ENCODE measurements around the gene CFAP410.

Gene CFAP410

DNA sequence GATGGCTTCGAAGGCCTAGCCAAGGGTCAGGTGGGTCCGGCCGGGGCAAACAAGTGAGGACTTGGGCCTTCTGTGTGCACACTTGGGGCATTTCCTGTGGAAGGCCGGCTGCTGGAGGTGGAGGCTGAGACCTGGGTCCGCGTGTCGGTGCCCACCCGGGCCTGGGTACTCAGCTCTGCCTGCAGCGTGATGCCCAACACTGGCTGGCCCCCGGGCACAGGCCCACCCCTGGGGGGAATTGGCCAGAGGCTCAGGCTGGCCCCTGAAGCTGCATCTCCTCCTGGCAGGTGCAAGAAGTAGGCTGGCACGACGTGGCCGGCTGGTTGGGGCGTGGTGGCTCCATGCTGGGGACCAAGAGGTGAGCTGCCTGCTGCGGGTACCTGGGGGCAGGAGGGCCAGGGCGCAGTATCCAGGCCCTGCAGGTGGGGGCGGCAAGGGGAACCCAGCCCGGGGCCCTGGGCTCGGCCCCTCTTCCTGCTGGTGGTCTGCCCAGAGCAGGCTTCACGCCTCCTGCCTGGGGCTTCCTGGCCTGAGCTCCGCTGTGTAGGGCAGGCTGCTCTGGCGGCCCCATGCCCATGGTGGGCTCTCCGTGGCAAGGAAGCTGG lies 17.2 kb downstream of the CFAP410 start (continued):
- TF ChIP-seq, protein P1, sequence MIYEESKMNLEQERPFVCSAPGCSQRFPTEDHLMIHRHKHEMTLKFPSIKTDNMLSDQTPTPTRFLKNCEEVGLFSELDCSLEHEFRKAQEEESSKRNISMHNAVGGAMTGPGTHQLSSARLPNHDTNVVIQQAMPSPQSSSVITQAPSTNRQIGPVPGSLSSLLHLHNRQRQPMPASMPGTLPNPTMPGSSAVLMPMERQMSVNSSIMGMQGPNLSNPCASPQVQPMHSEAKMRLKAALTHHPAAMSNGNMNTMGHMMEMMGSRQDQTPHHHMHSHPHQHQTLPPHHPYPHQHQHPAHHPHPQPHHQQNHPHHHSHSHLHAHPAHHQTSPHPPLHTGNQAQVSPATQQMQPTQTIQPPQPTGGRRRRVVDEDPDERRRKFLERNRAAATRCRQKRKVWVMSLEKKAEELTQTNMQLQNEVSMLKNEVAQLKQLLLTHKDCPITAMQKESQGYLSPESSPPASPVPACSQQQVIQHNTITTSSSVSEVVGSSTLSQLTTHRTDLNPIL (CRISPR knock-in tag; IDR thresholded peaks at IDR 0.05; ENCODE audit: low read depth), result no peak
- TF ChIP-seq ZNF8 (CRISPR knock-in tag; IDR thresholded peaks at IDR 0.05), result no peak
- TF ChIP-seq, protein P2, sequence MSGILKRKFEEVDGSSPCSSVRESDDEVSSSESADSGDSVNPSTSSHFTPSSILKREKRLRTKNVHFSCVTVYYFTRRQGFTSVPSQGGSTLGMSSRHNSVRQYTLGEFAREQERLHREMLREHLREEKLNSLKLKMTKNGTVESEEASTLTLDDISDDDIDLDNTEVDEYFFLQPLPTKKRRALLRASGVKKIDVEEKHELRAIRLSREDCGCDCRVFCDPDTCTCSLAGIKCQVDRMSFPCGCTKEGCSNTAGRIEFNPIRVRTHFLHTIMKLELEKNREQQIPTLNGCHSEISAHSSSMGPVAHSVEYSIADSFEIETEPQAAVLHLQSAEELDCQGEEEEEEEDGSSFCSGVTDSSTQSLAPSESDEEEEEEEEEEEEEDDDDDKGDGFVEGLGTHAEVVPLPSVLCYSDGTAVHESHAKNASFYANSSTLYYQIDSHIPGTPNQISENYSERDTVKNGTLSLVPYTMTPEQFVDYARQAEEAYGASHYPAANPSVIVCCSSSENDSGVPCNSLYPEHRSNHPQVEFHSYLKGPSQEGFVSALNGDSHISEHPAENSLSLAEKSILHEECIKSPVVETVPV (CRISPR knock-in tag; IDR thresholded peaks at IDR 0.05), result no peak

DNA sequence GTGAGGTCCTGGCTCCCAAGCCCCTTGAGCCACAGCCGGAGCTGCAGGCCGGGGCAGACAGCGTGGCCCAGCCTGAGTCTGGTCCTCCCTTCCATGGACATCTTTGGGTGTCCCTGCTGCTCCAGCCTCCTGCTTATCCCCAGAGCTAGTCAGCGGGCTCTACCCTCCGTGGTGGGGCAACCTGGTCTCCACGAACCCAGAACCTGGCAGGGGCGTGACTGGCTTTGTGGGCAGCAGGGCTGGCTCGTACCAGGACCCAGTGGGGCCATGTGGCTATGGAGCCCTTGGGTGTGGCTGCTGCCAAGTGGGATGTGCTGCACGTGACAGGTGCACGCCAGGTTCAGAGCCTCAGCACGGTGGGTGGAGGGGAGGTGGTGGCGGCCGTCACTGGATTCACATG lies 18.3 kb downstream of the CFAP410 start:
- no peak for ATAC-seq
- TF ChIP-seq ZNF70 (CRISPR knock-in tag; IDR thresholded peaks at IDR 0.05), result no peak
- no peak for TF ChIP-seq CSDC2 (CRISPR knock-in tag; IDR thresholded peaks at IDR 0.05)
- no peak for TF ChIP-seq ZFP3 (CRISPR knock-in tag; IDR thresholded peaks at IDR 0.05)
- no peak for TF ChIP-seq ZNF565 (CRISPR knock-in tag; conservative IDR thresholded peaks at IDR 0.05; ENCODE audit: low read depth)
- TF ChIP-seq, protein P1 (CRISPR knock-in tag; IDR thresholded peaks at IDR 0.05; ENCODE audit: low read depth), result no peak
- no peak for TF ChIP-seq OSR1 (CRISPR knock-in tag; IDR thresholded peaks at IDR 0.05)
- no peak for TF ChIP-seq GLIS3 (CRISPR knock-in tag; IDR thresholded peaks at IDR 0.05)
- TF ChIP-seq PPARA (CRISPR knock-in tag; IDR thresholded peaks at IDR 0.05; ENCODE audit: borderline replicate concordance), result no peak
- no peak for TF ChIP-seq ZNF8 (CRISPR knock-in tag; IDR thresholded peaks at IDR 0.05)
- TF ChIP-seq, protein P3, sequence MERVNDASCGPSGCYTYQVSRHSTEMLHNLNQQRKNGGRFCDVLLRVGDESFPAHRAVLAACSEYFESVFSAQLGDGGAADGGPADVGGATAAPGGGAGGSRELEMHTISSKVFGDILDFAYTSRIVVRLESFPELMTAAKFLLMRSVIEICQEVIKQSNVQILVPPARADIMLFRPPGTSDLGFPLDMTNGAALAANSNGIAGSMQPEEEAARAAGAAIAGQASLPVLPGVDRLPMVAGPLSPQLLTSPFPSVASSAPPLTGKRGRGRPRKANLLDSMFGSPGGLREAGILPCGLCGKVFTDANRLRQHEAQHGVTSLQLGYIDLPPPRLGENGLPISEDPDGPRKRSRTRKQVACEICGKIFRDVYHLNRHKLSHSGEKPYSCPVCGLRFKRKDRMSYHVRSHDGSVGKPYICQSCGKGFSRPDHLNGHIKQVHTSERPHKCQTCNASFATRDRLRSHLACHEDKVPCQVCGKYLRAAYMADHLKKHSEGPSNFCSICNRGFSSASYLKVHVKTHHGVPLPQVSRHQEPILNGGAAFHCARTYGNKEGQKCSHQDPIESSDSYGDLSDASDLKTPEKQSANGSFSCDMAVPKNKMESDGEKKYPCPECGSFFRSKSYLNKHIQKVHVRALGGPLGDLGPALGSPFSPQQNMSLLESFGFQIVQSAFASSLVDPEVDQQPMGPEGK (CRISPR knock-in tag; IDR thresholded peaks at IDR 0.05; ENCODE audit: borderline replicate concordance), result no peak
- no peak for TF ChIP-seq ZFP30 (CRISPR knock-in tag; IDR thresholded peaks at IDR 0.05)

DNA sequence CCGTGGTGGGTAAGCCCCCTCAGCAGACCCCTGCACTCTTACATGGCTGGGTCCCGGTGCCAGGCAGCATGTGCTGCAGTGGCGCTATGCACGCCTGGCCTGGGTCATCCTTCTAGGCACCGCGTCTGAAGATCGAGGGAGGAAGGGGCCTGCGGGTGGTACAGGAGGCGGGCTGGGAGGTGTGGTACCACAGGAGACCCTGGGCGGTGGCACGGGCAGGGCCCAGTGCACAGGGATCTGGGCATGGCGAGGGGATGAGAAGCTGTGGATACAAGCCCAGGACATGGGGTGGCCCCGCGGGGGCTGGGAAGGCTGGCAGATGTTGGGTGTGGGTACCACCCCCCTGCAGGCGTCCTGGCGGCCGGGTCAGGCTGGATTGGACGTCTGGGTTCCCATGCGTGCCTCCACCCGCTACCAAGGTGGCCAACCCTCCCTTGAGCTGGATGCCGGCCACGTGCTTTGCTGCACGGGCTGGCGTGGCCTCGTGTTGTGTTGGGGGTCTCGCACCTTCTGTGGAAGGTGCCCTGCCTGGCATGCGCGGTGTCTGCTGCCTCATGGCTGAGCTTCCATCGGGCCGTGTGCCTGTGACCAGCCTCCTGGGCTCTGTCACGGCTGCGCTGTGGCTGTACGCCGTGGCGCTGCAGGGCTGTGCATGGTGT lies 19.7 kb downstream of the CFAP410 start:
- TF ChIP-seq ZC3H10 (CRISPR knock-in tag; IDR thresholded peaks at IDR 0.05), result no peak
- no peak for ATAC-seq

DNA sequence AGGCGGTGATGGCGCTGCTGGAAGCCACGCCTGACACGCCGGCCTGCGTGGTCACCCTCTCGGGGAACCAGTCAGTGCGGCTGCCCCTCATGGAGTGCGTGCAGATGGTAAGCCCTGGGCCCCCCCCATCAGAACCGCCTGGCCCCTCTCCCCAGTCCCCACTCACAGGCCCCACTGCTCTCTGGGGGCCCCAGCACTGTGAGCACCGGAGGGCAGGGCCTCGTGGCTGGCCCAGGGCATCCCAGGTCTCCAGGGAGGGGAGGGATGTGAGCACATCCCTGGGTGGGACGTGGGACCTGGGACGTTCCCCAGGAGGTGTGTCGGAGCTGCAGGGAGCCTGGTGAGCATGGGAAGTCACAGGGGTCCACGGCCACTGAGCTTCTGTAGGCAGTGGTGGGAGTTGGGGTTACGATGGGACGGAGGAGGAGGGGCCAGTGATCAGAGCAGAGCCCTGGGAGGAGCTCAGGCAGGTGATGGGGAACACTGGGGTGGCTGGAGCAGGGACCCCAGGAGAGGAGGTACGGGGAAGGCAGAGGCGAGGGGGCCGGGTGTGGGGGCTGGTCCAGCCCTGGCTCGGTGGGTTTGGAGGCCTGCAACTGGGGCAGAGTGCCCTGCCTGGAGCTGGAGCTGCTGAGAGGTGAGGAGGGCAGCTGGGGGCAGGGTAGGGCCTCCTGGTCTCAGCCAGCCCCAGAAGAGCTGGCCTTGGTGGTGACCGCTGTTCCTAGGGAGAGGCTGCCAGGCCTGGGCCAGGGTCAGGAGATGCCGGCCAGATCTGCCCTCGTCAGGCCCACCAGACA lies 20.5 kb downstream of the CFAP410 start:
- ATAC-seq, result no peak
- no peak for TF ChIP-seq ZNF70 (CRISPR knock-in tag; IDR thresholded peaks at IDR 0.05)
- TF ChIP-seq, protein P1 (CRISPR knock-in tag; IDR thresholded peaks at IDR 0.05; ENCODE audit: low read depth), result no peak
- no peak for TF ChIP-seq RARB (CRISPR knock-in tag; IDR thresholded peaks at IDR 0.05)
- no peak for TF ChIP-seq OSR1 (CRISPR knock-in tag; IDR thresholded peaks at IDR 0.05)
- TF ChIP-seq, protein P3 (CRISPR knock-in tag; IDR thresholded peaks at IDR 0.05; ENCODE audit: borderline replicate concordance), result no peak
- TF ChIP-seq ZFP30 (CRISPR knock-in tag; IDR thresholded peaks at IDR 0.05), result no peak
- TF ChIP-seq SNAI2 (CRISPR knock-in tag; IDR thresholded peaks at IDR 0.05), result no peak
- TF ChIP-seq TOX (CRISPR knock-in tag; IDR thresholded peaks at IDR 0.05; ENCODE audit: borderline replicate concordance), result no peak
- TF ChIP-seq, protein P4, sequence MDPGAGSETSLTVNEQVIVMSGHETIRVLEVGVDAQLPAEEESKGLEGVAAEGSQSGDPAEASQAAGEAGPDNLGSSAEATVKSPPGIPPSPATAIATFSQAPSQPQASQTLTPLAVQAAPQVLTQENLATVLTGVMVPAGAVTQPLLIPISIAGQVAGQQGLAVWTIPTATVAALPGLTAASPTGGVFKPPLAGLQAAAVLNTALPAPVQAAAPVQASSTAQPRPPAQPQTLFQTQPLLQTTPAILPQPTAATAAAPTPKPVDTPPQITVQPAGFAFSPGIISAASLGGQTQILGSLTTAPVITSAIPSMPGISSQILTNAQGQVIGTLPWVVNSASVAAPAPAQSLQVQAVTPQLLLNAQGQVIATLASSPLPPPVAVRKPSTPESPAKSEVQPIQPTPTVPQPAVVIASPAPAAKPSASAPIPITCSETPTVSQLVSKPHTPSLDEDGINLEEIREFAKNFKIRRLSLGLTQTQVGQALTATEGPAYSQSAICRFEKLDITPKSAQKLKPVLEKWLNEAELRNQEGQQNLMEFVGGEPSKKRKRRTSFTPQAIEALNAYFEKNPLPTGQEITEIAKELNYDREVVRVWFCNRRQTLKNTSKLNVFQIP (CRISPR knock-in tag; IDR thresholded peaks at IDR 0.05; ENCODE audit: borderline replicate concordance, low read depth), result no peak
- no peak for TF ChIP-seq ISL1 (CRISPR knock-in tag; IDR thresholded peaks at IDR 0.05)
- TF ChIP-seq ZC3H10 (CRISPR knock-in tag; IDR thresholded peaks at IDR 0.05), result no peak
- no peak for TF ChIP-seq ARNTL (CRISPR knock-in tag; IDR thresholded peaks at IDR 0.05; ENCODE audit: borderline replicate concordance, low read depth)
- no peak for TF ChIP-seq ZFP3 (CRISPR knock-in tag; IDR thresholded peaks at IDR 0.05)
- TF ChIP-seq TCF4 (CRISPR knock-in tag; IDR thresholded peaks at IDR 0.05; ENCODE audit: borderline replicate concordance), result no peak
- TF ChIP-seq CSDC2 (CRISPR knock-in tag; IDR thresholded peaks at IDR 0.05), result no peak
- no peak for TF ChIP-seq GLIS3 (CRISPR knock-in tag; IDR thresholded peaks at IDR 0.05)
- TF ChIP-seq BACH2 (CRISPR knock-in tag; IDR thresholded peaks at IDR 0.05; ENCODE audit: borderline replicate concordance), result no peak
- no peak for TF ChIP-seq ZNF8 (CRISPR knock-in tag; IDR thresholded peaks at IDR 0.05)
- TF ChIP-seq ESRRG (CRISPR knock-in tag; IDR thresholded peaks at IDR 0.05), result no peak
